Measurements from ENCODE around the gene TCF7L1.

DNA sequence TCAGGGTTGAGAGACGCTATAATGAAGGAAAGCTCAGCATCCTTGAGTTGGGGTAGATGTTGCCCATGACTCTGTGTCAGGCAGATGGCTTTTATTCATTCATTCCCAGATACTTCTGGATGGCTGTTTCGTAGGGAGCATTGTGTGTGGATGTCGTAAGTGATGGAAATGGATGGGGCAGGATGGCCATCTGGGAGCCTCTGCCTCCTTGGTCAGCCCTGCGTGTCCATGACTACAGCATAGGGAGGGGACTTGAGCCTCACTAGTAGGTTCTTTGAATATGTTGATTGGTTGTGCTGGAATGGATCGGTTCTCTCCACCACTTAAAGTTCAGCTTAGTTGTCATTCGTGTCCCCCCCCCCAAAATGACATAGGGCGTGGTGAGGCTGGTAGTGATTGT lies 149.7 kb downstream of the TCF7L1 start:
- TF ChIP-seq, protein P1, sequence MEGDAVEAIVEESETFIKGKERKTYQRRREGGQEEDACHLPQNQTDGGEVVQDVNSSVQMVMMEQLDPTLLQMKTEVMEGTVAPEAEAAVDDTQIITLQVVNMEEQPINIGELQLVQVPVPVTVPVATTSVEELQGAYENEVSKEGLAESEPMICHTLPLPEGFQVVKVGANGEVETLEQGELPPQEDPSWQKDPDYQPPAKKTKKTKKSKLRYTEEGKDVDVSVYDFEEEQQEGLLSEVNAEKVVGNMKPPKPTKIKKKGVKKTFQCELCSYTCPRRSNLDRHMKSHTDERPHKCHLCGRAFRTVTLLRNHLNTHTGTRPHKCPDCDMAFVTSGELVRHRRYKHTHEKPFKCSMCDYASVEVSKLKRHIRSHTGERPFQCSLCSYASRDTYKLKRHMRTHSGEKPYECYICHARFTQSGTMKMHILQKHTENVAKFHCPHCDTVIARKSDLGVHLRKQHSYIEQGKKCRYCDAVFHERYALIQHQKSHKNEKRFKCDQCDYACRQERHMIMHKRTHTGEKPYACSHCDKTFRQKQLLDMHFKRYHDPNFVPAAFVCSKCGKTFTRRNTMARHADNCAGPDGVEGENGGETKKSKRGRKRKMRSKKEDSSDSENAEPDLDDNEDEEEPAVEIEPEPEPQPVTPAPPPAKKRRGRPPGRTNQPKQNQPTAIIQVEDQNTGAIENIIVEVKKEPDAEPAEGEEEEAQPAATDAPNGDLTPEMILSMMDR (IDR thresholded peaks at IDR 0.05 in 4 of 5, conservative IDR thresholded peaks at IDR 0.05 in 1 of 5) = no peak
- TF ChIP-seq POLR2A (IDR thresholded peaks at IDR 0.05) = no peak
